H1 (cell line): ENCODE data around the gene TNF.

Experiments
- BRCA1 ChIP-seq: IDR thresholded peaks from 2 replicates; pipeline ENCODE4 v1.6.1; 2012; ENCODE audit warnings: low read depth, low read length, improper control_type of control experiment
- CHD1 ChIP-seq: IDR thresholded peaks from 2 replicates; pipeline ENCODE4 v1.6.1; 2012; ENCODE audit warnings: low read depth, low read length, improper control_type of control experiment
- CHD2 ChIP-seq: IDR thresholded peaks from 2 replicates; pipeline ENCODE4 v1.6.1; 2012; ENCODE audit warnings: low read length, improper control_type of control experiment
- CTCF ChIP-seq, 3 experiments: IDR thresholded peaks; 1 replicate in 2 of 3; 2 replicates in 1 of 3; pipeline versions ENCODE4 v1.5.1 to v1.6.1; 2011; ENCODE audit warnings: low read length in 3 of 3, mild to moderate bottlenecking in 3 of 3, inconsistent platforms in 2 of 3, low read depth in 1 of 3, moderate library complexity in 1 of 3; ENCODE audit not compliant: insufficient read depth in 1 of 3; ENCODE audit errors: control extremely low read depth in 1 of 3
- EGR1 ChIP-seq: IDR thresholded peaks from 2 replicates; pipeline ENCODE4 v1.6.1; 2011; ENCODE audit warnings: low read depth, low read length, borderline replicate concordance
- GTF2F1 ChIP-seq: IDR thresholded peaks from 2 replicates; pipeline ENCODE4 v1.6.1; 2012; ENCODE audit warnings: low read depth, low read length, improper control_type of control experiment, borderline replicate concordance
- JUN ChIP-seq: IDR thresholded peaks from 2 replicates; pipeline ENCODE4 v1.6.1; 2011; ENCODE audit warnings: low read depth, mild to moderate bottlenecking, improper control_type of control experiment, low read length
- MAX ChIP-seq: IDR thresholded peaks from 2 replicates; pipeline ENCODE4 v1.6.1; 2012; ENCODE audit warnings: inconsistent platforms
- NRF1 ChIP-seq: IDR thresholded peaks from 2 replicates; pipeline ENCODE4 v1.6.1; 2011; ENCODE audit warnings: mild to moderate bottlenecking, low read depth, low read length, improper control_type of control experiment
- POLR2AphosphoS5 ChIP-seq: IDR thresholded peaks from 2 replicates; pipeline ENCODE4 v1.6.1; 2011; ENCODE audit warnings: low read depth, low read length
- SUZ12 ChIP-seq: fragments of 200-600 bp; sonication (generic); IDR thresholded peaks from 2 replicates; pipeline ENCODE4 v1.6.1; 2012; ENCODE audit warnings: mild to moderate bottlenecking, inconsistent platforms, low read length, moderate library complexity, mixed read lengths
- TCF12 ChIP-seq: IDR thresholded peaks from 2 replicates; pipeline ENCODE4 v1.6.1; 2011; ENCODE audit warnings: low read depth, mild to moderate bottlenecking, low read length
- YY1 ChIP-seq: IDR thresholded peaks from 2 replicates; pipeline ENCODE4 v1.6.1; 2011; ENCODE audit warnings: low read depth, mild to moderate bottlenecking, low read length

- TF ChIP-seq CTCF (IDR thresholded peaks at IDR 0.05; ENCODE audit: control extremely low read depth in 1 of 3, insufficient read depth in 1 of 3, low read depth in 1 of 3, low read length in 3 of 3) (peak; percentile 55 to 87 (median 55)), JUN (no peak), YY1 (no peak), SUZ12 (no peak), CHD2 (no peak), EGR1 (no peak), BRCA1 (no peak), TCF12 (no peak), POLR2AphosphoS5 (no peak), CHD1 (no peak), MAX (no peak), NRF1 (no peak), GTF2F1 (no peak)
Observed at GRCh38 chr6:31585491-31585890, 10.1 kb downstream of the TNF start.
